ENCODE measurements around the gene LRRC75A.
"Not testable (repeated sequence)": the region's sequence is repeated elsewhere in the genome, so short reads cannot be mapped to it uniquely, and the experiment has no call there.

The LRRC75A gene

GRCh38 chr17:16453493-16453851 is 38.5 kb downstream of the LRRC75A start:
- no peak for DNase-seq

- not testable (repeated sequence) for DNase-seq
Measured at GRCh38 chr17:16452268-16452667, 39.7 kb downstream of the LRRC75A start.

- no peak for DNase-seq
Measured at GRCh38 chr17:16450028-16450427, 42.0 kb downstream of the LRRC75A start.

GRCh38 chr17:16449121-16449570 is 42.8 kb downstream of the LRRC75A start:
- no peak for DNase-seq

GRCh38 chr17:16448490-16448889 is 43.5 kb downstream of the LRRC75A start:
- DNase-seq: no peak

GRCh38 chr17:16447676-16448075 is 44.3 kb downstream of the LRRC75A start:
- no peak for DNase-seq

GRCh38 chr17:16446338-16446983 is 45.5 kb downstream of the LRRC75A start:
- DNase-seq: no peak

- no peak for DNase-seq
Measured at GRCh38 chr17:16444258-16444886, 47.6 kb downstream of the LRRC75A start.

- no peak for DNase-seq
Measured at GRCh38 chr17:16443511-16444257, 48.3 kb downstream of the LRRC75A start.

GRCh38 chr17:16442594-16443510 is 49.1 kb downstream of the LRRC75A start:
- DNase-seq: no peak

- no peak for DNase-seq
Measured at GRCh38 chr17:16442141-16442540, 49.9 kb downstream of the LRRC75A start.

GRCh38 chr17:16440901-16441629 is 50.9 kb downstream of the LRRC75A start:
- no peak for DNase-seq

GRCh38 chr17:16440354-16440753 is 51.6 kb downstream of the LRRC75A start:
- not testable (repeated sequence) for DNase-seq

- no peak for DNase-seq
Measured at GRCh38 chr17:16439811-16440351, 52.1 kb downstream of the LRRC75A start.

GRCh38 chr17:16439303-16439791 is 52.6 kb downstream of the LRRC75A start:
- no peak for DNase-seq

GRCh38 chr17:16438557-16439302 is 53.3 kb downstream of the LRRC75A start:
- DNase-seq: peak; percentile 92

- no peak for DNase-seq
Measured at GRCh38 chr17:16438173-16438556, 53.8 kb downstream of the LRRC75A start.

GRCh38 chr17:16437083-16437482 is 54.9 kb downstream of the LRRC75A start:
- DNase-seq: no peak

GRCh38 chr17:16435925-16436886 is 55.8 kb downstream of the LRRC75A start:
- DNase-seq: no peak

Data from right kidney (tissue), 1 donor.